GM18507 (cell line): ENCODE results near the gene ANKRD31.
A peak's percentile ranks its signal among the peaks of the same experiment; 100 is the strongest.

Experiments
- DNase-seq: peaks from one replicate; pipeline ENCODE4 v3.0.0; 2011; ENCODE audit warnings: low read depth; ENCODE audit not compliant: insufficient read length; ENCODE audit errors: extremely low spot score
- FAIRE-seq: peaks from 2 replicates; lab custom pipeline; 2011; peaks lifted over from hg19 to GRCh38; lab: Jason Lieb, UNC

The ANKRD31 gene

DNA sequence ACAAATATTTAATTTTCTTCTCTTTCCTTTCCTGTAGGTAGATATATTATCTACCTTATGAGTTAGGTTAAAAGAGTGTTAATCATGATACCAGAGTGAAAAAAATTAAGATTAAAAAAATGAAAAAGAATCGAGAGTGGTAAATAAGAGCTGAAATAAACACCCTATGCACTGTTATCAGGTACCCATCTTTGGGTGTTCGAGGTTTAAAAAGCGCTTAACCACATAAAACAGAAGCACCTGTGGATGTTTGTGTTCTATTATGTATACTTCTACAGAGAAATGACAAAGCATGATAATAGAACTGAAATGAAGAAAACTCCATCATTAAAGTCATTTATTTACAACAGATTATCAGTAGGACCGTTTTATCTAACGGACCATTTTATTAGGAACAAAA, 158.7 kb downstream of the ANKRD31 start:
- FAIRE-seq, result no peak

DNA sequence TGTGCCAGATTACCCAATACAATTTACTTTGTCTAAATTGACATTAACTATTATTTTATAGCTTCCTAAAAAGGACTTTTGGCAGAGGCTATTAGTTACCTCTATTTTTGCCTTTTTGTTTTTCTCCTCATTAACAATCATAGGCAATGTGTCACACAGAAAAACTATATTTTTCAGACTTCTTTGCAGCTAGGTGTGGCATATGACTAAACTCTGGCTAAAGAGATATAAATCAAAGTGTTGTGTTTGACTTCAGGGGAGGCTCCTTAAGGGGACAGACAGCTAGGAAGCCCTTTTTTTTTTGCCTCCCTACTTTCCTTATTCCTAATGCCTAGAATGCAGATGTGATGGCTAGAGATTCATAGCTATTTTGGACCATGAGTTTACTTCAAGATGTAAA, 164.6 kb downstream of the ANKRD31 start:
- DNase-seq, result no peak
- no peak for FAIRE-seq

More for the DNA sequence above, 158.7 kb downstream of the ANKRD31 start:
- no peak for DNase-seq

GRCh38 chr5:75071100-75071499, 165.6 kb downstream of the ANKRD31 start:
- DNase-seq, result no peak
- FAIRE-seq, result no peak

GRCh38 chr5:75067434-75067833, 169.2 kb downstream of the ANKRD31 start:
- FAIRE-seq (no peak), DNase-seq (no peak)

DNA sequence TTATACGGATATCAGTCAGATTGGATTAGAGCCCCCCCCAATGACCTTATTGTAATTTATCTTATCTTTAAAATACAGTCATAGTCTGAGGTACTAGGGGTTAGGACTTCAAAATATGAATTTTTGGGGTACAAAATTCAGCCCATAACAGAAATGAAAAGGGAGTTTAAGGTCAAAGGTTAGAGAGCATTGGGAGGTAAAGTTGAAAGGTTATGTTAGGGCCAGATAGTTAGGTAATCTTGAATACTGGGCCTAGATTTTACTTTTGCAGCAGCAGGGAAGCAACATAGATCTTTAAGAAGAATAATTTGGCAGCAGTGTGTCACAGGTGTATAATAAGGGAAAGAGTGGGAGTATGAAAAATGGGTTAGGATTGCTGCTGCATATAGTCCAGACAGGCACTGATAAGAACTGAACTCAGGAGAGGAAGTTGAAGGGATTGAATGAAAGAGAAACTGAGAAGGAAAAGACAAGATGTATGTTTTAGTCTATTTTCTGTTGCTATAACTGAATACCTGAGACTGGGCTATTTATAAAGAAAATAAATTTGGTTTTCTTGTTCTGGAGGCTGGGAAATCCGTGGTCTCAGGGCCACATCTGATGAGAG, 173.7 kb downstream of the ANKRD31 start:
- DNase-seq (no peak), FAIRE-seq (peak; percentile 35)

- FAIRE-seq, result no peak
- no peak for DNase-seq
Observed at GRCh38 chr5:75059912-75060545, 176.6 kb downstream of the ANKRD31 start.

DNA sequence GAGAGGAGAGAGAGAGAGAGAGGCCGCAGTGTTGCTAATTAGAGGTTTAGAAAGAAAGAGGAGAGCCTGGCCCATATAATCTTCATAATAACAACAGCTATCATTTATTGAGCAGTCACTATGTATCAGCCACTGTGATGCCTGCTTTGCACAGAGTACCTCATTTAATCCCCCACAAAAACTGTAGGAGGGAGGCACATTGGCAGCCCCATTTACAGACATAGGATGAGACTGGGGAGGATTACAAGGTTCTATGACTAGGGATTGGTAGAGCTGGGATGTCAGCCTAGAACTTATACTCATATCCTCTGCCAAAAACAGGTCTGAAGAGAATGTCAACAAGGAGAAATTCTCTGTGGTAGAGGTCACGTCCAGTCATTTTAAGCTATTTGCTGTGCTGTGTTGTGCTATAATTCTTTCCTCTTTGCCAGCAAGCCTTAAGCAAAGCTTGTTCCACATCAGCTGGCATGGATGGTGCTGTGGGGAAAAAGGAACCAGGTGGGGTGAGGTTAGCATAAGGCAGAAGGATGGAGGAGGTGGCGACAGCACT, 177.6 kb downstream of the ANKRD31 start:
- DNase-seq (no peak), FAIRE-seq (no peak)

GRCh38 chr5:75057561-75057960, 179.1 kb downstream of the ANKRD31 start:
- DNase-seq, result no peak
- FAIRE-seq, result no peak

- FAIRE-seq (no peak), DNase-seq (no peak)
Observed at GRCh38 chr5:75055727-75056144, 180.9 kb downstream of the ANKRD31 start.

DNA sequence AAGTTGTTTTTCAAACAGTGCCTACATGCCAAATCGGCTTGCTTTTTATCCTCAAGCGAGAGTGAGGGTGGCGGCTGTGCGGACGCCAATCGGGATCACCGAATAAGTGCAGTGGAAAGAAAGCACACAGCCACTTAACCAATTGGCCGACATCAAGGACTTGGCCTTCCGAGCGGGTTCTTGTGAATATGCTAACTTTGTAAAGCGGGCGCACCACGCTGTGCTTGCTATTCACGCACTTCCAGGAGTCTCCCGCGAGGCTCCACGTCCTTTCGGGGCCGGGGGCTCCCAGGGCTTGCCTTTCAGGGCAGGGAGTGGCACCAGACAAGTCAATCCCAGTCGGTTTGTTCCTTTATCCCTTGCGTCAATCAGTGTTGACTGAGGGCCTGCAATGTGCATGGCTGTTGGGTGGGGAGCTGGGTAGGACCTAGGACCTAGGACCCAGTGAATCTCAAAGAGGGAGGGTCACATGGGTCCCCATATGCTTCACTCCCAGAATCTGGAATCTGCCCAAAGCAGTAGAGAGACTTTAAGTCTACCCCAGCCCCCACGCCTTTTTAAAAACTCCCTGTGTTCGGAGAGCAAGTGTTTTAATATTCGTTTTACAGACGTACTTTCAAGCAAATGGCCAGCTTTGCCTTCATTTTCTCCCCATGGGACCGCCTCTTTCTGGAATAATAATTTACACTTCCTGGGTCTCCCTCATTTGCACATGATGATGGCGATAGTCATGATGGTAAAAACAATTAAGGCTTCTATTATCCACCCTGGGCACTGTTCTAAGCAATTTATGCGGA, 182.3 kb downstream of the ANKRD31 start:
- FAIRE-seq, result no peak
- no peak for DNase-seq

- FAIRE-seq (no peak), DNase-seq (no peak)
Observed at GRCh38 chr5:75053304-75054133, 183.2 kb downstream of the ANKRD31 start.

DNA sequence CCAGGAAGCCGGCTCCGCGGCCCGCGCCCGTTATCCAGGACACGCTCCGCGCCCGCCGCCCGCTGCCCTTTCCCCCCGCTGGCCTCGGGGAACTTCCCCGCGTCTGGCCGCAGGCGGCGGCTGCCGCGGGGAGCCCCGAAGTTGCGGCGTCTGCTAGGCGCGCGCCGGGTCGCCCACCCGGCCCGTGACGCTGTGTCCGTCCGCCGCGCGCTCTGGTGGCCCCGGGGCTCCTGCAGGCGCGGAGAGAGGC, 183.7 kb downstream of the ANKRD31 start:
- FAIRE-seq, result no peak
- DNase-seq, result no peak

DNA sequence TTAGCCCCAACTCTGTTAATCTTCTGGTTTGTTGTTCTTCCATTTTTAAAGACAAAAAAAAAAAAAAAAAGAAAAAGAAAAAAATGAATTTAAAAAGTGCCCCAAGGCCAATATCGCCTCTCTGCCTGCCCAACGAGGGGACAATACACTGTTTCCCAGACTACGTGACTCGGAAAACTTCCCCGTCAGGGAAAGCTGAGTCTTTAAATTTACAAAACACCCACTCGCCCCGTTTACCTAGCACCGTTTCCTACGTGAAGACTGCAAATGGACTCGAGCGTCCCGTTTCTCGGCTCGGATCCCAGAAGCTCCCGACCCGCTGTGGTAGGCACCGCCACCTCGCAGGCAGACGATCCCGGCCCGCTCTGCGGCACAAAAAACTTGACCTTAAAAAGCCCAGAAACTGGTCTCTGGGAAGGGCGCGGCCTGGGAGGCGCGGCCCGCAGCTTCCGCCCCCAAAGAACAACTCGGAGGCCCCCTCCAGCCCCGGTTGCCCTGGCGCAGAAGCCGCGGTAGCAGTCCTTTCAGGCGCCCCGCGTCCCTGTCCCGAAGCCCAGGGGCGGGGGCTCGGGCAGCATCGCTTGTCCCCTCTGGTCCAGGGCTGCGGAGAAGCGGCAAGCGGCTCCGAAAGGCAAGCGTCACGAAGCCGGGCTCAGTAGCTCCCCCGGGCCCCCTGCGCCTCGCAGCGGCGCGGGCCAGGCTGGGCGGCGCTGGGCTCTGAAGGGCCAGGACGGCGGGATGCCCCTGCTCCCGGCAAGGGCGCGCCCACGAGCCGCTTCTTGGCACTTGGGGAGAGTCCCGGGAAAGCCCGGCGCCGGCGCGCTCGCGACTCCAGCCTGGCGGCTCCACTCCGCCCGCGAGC, 184.3 kb downstream of the ANKRD31 start, which contains the start of gene GCNT4:
Gene GCNT4, minus strand, starts transcription at position 367 of the 862 bp plus-strand sequence. CDS start 22,521 bp downstream, outside the sequence.
- FAIRE-seq, result no peak
- no peak for DNase-seq

GRCh38 chr5:75051217-75051751, 185.4 kb downstream of the ANKRD31 start:
- DNase-seq, result no peak
- no peak for FAIRE-seq

GRCh38 chr5:75050415-75050814, 186.3 kb downstream of the ANKRD31 start:
- FAIRE-seq, result no peak
- no peak for DNase-seq

- no peak for DNase-seq
Observed at GRCh38 chr5:75049456-75050351, 187.0 kb downstream of the ANKRD31 start.

GRCh38 chr5:75048457-75048953, 188.2 kb downstream of the ANKRD31 start:
- FAIRE-seq, result peak; percentile 84
- no peak for DNase-seq

More at GRCh38 chr5:75049456-75050351, 187.0 kb downstream of the ANKRD31 start:
- peak; percentile 82 for FAIRE-seq
